Measurements from ENCODE around the gene MBTPS1. TPM values are rescaled to one million over a fixed set of nuclear protein-coding genes. Genes with fewer than 3 reads are reported as not detected.

Gene MBTPS1
- total and polyA plus RNA-seq, 9 of the 15 experiments (the other 6 are each of a cell fraction or from before 2014, with no cell fraction given), result 2.8 to 57.6 (median 43.8) TPM

DNA sequence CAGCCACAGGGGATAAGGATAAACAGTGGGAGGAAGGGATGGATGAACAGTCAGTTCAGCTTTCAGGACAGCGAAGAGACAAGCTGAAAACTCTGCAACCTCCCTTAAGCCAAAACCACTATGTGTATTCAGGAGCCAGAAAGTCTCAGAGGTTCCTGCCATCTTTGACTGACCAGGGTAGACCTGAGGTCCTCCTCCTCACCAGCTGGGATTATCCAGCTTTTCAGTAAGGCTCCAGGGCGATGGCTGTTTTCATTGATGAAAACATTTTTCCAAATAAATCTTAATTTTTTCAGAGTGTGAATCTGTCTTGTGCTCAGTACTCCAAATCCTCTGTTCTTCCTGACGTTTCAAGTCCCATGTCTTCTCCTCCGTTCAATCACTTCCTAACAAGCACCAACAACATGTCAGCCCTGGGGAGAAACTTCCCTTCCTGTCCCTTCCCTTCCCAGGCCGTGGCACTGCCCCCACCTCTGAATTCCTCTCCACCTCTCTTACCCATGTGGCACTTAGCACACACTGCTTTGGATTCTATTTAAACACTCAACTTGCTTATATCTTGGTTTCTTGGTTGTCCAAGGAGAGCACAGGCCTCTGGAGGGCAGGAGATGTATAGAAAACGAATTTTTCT lies 23.0 kb upstream of the MBTPS1 start (continued):
- TF ChIP-seq, protein P1, sequence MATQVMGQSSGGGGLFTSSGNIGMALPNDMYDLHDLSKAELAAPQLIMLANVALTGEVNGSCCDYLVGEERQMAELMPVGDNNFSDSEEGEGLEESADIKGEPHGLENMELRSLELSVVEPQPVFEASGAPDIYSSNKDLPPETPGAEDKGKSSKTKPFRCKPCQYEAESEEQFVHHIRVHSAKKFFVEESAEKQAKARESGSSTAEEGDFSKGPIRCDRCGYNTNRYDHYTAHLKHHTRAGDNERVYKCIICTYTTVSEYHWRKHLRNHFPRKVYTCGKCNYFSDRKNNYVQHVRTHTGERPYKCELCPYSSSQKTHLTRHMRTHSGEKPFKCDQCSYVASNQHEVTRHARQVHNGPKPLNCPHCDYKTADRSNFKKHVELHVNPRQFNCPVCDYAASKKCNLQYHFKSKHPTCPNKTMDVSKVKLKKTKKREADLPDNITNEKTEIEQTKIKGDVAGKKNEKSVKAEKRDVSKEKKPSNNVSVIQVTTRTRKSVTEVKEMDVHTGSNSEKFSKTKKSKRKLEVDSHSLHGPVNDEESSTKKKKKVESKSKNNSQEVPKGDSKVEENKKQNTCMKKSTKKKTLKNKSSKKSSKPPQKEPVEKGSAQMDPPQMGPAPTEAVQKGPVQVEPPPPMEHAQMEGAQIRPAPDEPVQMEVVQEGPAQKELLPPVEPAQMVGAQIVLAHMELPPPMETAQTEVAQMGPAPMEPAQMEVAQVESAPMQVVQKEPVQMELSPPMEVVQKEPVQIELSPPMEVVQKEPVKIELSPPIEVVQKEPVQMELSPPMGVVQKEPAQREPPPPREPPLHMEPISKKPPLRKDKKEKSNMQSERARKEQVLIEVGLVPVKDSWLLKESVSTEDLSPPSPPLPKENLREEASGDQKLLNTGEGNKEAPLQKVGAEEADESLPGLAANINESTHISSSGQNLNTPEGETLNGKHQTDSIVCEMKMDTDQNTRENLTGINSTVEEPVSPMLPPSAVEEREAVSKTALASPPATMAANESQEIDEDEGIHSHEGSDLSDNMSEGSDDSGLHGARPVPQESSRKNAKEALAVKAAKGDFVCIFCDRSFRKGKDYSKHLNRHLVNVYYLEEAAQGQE (IDR thresholded peaks at IDR 0.05; ENCODE audit: borderline replicate concordance), result no peak; the same call in 1 of the 2 replicates
- TF ChIP-seq, protein P1 (CRISPR knock-in tag; IDR thresholded peaks at IDR 0.05; ENCODE audit: low read depth), result no peak
- TF ChIP-seq ZNF311 (CRISPR knock-in tag; IDR thresholded peaks at IDR 0.05) (0 out of 2 replicates have a peak, but pooled peaks have one; percentile 30), MECOM (CRISPR knock-in tag; IDR thresholded peaks at IDR 0.05) (peak; percentile 77; the same call in 1 of the 2 replicates), CREM (IDR thresholded peaks at IDR 0.05; ENCODE audit: low read depth) (no peak), NFRKB (IDR thresholded peaks at IDR 0.05; ENCODE audit: low read depth) (peak; percentile 17; the same call in 1 of the 2 replicates), ZNF830 (CRISPR knock-in tag; IDR thresholded peaks at IDR 0.05) (0 out of 2 replicates have a peak, but pooled peaks have one; percentile 40), ZNF77 (CRISPR knock-in tag; IDR thresholded peaks at IDR 0.05) (no peak), NEUROD1 (IDR thresholded peaks at IDR 0.05; ENCODE audit: borderline replicate concordance, low read depth, low read length, partially characterized antibody) (no peak), ZNF699 (CRISPR knock-in tag; IDR thresholded peaks at IDR 0.05; ENCODE audit: insufficient replicate concordance) (no peak), SMARCE1 (IDR thresholded peaks at IDR 0.05) (0 out of 2 replicates have a peak, but pooled peaks have one; percentile 44), CBFA2T2 (conservative IDR thresholded peaks at IDR 0.05) (no peak)
- TF ChIP-seq, protein P2, sequence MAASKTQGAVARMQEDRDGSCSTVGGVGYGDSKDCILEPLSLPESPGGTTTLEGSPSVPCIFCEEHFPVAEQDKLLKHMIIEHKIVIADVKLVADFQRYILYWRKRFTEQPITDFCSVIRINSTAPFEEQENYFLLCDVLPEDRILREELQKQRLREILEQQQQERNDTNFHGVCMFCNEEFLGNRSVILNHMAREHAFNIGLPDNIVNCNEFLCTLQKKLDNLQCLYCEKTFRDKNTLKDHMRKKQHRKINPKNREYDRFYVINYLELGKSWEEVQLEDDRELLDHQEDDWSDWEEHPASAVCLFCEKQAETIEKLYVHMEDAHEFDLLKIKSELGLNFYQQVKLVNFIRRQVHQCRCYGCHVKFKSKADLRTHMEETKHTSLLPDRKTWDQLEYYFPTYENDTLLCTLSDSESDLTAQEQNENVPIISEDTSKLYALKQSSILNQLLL (CRISPR knock-in tag; IDR thresholded peaks at IDR 0.05; ENCODE audit: borderline replicate concordance), result no peak
- TF ChIP-seq, protein P3, sequence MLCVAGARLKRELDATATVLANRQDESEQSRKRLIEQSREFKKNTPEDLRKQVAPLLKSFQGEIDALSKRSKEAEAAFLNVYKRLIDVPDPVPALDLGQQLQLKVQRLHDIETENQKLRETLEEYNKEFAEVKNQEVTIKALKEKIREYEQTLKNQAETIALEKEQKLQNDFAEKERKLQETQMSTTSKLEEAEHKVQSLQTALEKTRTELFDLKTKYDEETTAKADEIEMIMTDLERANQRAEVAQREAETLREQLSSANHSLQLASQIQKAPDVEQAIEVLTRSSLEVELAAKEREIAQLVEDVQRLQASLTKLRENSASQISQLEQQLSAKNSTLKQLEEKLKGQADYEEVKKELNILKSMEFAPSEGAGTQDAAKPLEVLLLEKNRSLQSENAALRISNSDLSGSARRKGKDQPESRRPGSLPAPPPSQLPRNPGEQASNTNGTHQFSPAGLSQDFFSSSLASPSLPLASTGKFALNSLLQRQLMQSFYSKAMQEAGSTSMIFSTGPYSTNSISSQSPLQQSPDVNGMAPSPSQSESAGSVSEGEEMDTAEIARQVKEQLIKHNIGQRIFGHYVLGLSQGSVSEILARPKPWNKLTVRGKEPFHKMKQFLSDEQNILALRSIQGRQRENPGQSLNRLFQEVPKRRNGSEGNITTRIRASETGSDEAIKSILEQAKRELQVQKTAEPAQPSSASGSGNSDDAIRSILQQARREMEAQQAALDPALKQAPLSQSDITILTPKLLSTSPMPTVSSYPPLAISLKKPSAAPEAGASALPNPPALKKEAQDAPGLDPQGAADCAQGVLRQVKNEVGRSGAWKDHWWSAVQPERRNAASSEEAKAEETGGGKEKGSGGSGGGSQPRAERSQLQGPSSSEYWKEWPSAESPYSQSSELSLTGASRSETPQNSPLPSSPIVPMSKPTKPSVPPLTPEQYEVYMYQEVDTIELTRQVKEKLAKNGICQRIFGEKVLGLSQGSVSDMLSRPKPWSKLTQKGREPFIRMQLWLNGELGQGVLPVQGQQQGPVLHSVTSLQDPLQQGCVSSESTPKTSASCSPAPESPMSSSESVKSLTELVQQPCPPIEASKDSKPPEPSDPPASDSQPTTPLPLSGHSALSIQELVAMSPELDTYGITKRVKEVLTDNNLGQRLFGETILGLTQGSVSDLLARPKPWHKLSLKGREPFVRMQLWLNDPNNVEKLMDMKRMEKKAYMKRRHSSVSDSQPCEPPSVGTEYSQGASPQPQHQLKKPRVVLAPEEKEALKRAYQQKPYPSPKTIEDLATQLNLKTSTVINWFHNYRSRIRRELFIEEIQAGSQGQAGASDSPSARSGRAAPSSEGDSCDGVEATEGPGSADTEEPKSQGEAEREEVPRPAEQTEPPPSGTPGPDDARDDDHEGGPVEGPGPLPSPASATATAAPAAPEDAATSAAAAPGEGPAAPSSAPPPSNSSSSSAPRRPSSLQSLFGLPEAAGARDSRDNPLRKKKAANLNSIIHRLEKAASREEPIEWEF (CRISPR knock-in tag; IDR thresholded peaks at IDR 0.05), result no peak
